Thymus (tissue), 11 donors: ENCODE measurements around the gene BIRC6. TPM values are rescaled to one million over a fixed set of nuclear protein-coding genes. Genes with fewer than 3 reads are reported as not detected.

Experiments used
- DNase-seq, 9 donors: peaks; one replicate each; pipeline ENCODE4 v3.0.0-alpha.2; 2013; ENCODE audit warnings: low spot score in 9 of 9, low read depth in 6 of 9, missing footprints in 1 of 9
- H3K27ac ChIP-seq, 2 donors: one replicate each; pipeline ENCODE4 v1.5.1; 2013; ENCODE audit warnings: control low read depth in 1 of 2, low read depth in 1 of 2, low read length in 1 of 2, mild to moderate bottlenecking in 1 of 2, moderate library complexity in 1 of 2
- H3K27me3 ChIP-seq, 2 donors: one replicate each; pipeline ENCODE4 v1.5.1; 2013; ENCODE audit warnings: low read length in 1 of 2; ENCODE audit not compliant: control insufficient read depth in 2 of 2, insufficient read depth in 1 of 2
- H3K36me3 ChIP-seq, 2 donors: one replicate each; pipeline ENCODE4 v1.5.1; 2013; ENCODE audit warnings: low read length in 1 of 2, mild to moderate bottlenecking in 1 of 2, moderate library complexity in 1 of 2; ENCODE audit not compliant: control insufficient read depth in 2 of 2, insufficient read depth in 2 of 2
- H3K4me1 ChIP-seq, 2 donors: one replicate each; pipeline ENCODE4 v1.5.1; 2013; ENCODE audit warnings: low read length in 2 of 2; ENCODE audit not compliant: control insufficient read depth in 2 of 2, insufficient read depth in 2 of 2
- H3K4me3 ChIP-seq, 2 donors: one replicate each; pipeline ENCODE4 v1.5.1; 2013; ENCODE audit warnings: low read length in 2 of 2, control low read depth in 1 of 2, mild to moderate bottlenecking in 1 of 2
- H3K9me3 ChIP-seq, 2 donors: one replicate each; pipeline ENCODE4 v1.5.1; 2013; ENCODE audit warnings: low read length in 1 of 2, mild to moderate bottlenecking in 1 of 2; ENCODE audit not compliant: control insufficient read depth in 2 of 2, insufficient read depth in 1 of 2
- WGBS: extraction: QIAGEN DNeasy Blood & Tissue Kit; methylation state at CpG from one replicate; pipeline ENCODE4 v1.1.7; 2013; 5-methylcytosine and 5-hydroxymethylcytosine counted together
- polyA plus RNA-seq: library from polyadenylated mRNA; stranded (reverse); fragments of 200-250 nt; gene quantifications from one replicate; pipeline ENCODE4 v1.2.3, GENCODE V29; 2013
- total RNA-seq: library from RNA; stranded (reverse); fragments of 120-200 nt; gene quantifications from one replicate; pipeline ENCODE4 v1.2.4, GENCODE V29; 2013
- donor health status: healthy.

BIRC6 gene
- total and polyA plus RNA-seq, 2 donors, result 29.7 to 65.4 TPM

GRCh38 chr2:32496662-32497061 is 139.8 kb downstream of the BIRC6 start:
- Histone ChIP-seq H3K27me3 (no peaks in the 10 kb centered on the region), H3K9me3 (no peaks in the 10 kb centered on the region), H3K4me1 (no peaks in the 10 kb centered on the region), H3K4me3 (no peak overlapping the region), H3K27ac (no peak overlapping the region), H3K36me3 (peaks cover 19 to 54% of the 10 kb centered on the region in 2 donors)
- no peak for DNase-seq
- 99% methylated on average over 3 of the region's 3 CpGs for WGBS

GRCh38 chr2:32498306-32498705 is 141.5 kb downstream of the BIRC6 start:
- no peak overlapping the region for H3K4me3 ChIP-seq
- no peaks in the 10 kb centered on the region for H3K4me1 ChIP-seq
- no peaks in the 10 kb centered on the region for H3K27me3 ChIP-seq
- H3K27ac ChIP-seq, result no peak overlapping the region
- no peak for DNase-seq
- no peaks in the 10 kb centered on the region for H3K9me3 ChIP-seq
- H3K36me3 ChIP-seq, result peaks cover 20 to 62% of the 10 kb centered on the region in 2 donors
- WGBS, result 98% methylated on average over 6 of the region's 6 CpGs

DNA sequence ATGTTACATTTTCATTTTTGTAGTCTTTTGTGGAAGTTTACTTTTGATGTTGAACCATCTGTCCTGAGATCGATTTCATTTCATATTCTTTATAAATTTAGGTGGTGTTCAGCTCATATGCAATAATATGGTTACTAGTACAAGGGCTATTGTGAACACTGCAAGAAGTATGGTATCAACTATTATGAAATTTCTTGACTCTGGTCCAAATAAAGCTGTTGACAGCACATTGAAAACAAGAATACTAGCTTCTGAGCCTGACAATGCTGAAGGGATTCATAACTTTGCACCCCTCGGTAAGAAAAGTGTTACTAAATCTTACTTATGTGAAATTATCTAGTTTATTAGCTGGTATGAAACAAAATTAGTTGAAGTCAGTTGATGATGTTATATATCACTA is 146.1 kb downstream of the BIRC6 start:
- H3K27ac ChIP-seq, result no peak overlapping the region
- H3K4me1 ChIP-seq, result no peaks in the 10 kb centered on the region
- H3K9me3 ChIP-seq, result no peaks in the 10 kb centered on the region
- no peak overlapping the region for H3K4me3 ChIP-seq
- H3K36me3 ChIP-seq, result peaks cover 34 to 55% of the 10 kb centered on the region in 2 donors
- H3K27me3 ChIP-seq, result no peaks in the 10 kb centered on the region
- no peak for DNase-seq
- WGBS, result 96% methylated on average over 2 of the region's 2 CpGs

GRCh38 chr2:32504877-32505478 is 148.2 kb downstream of the BIRC6 start:
- no peak for DNase-seq
- H3K9me3 ChIP-seq, result no peaks in the 10 kb centered on the region
- H3K27ac ChIP-seq, result no peak overlapping the region
- 96% methylated on average over 3 of the region's 3 CpGs for WGBS
- no peaks in the 10 kb centered on the region for H3K27me3 ChIP-seq
- no peaks in the 10 kb centered on the region for H3K4me1 ChIP-seq
- H3K4me3 ChIP-seq, result no peak overlapping the region
- H3K36me3 ChIP-seq, result peaks cover 37 to 62% of the 10 kb centered on the region in 2 donors

- peaks cover 38 to 61% of the 10 kb centered on the region in 2 donors for H3K36me3 ChIP-seq
- no peak overlapping the region for H3K4me3 ChIP-seq
- H3K9me3 ChIP-seq, result no peaks in the 10 kb centered on the region
- no peak overlapping the region for H3K27ac ChIP-seq
- no peaks in the 10 kb centered on the region for H3K27me3 ChIP-seq
- DNase-seq, result no peak
- 99% methylated on average over 1 of the region's 1 CpG for WGBS
- no peaks in the 10 kb centered on the region for H3K4me1 ChIP-seq
Observed at GRCh38 chr2:32506446-32506845, 149.6 kb downstream of the BIRC6 start.

DNA sequence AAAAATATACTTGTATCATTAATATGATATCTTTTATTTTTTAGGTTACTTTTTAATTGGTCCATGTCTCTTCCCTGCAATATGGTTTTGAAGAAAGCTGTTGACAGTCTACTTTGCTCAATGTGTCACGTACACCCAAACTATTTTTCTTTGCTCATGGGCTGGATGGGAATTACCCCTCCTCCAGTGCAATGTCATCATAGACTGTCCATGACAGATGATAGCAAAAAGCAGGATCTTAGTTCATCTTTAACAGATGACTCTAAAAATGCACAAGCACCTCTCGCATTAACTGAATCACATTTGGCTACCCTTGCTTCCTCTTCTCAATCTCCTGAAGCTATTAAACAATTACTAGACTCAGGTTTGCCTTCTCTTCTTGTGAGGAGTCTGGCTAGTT is 158.1 kb downstream of the BIRC6 start:
- no peaks in the 10 kb centered on the region for H3K27me3 ChIP-seq
- no peak overlapping the region for H3K27ac ChIP-seq
- 97% methylated on average over 2 of the region's 2 CpGs for WGBS
- H3K36me3 ChIP-seq, result peaks cover 23 to 64% of the 10 kb centered on the region in 2 donors
- H3K9me3 ChIP-seq, result no peaks in the 10 kb centered on the region
- no peak for DNase-seq
- H3K4me1 ChIP-seq, result no peaks in the 10 kb centered on the region
- H3K4me3 ChIP-seq, result no peak overlapping the region

DNA sequence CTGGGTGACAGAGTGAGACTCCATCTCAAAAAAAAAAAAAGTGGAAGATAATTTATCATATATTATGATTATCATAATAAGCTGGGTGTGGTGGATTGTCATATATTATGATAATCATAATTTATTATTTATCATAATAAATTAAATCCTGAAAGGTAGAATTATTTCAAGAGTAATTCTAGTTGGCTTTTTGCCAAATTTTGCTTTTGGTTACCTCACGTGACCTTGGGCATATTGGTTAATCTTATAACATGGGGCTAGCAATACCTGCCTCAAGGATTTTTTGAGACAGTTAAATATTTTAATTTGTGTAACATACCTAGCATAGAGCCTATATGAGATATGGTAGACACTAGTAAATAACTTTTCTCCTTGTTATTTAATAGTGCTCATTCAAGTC is 159.7 kb downstream of the BIRC6 start:
- H3K27ac ChIP-seq, result no peak overlapping the region
- WGBS, result 93% methylated on average over 1 of the region's 1 CpG

DNA sequence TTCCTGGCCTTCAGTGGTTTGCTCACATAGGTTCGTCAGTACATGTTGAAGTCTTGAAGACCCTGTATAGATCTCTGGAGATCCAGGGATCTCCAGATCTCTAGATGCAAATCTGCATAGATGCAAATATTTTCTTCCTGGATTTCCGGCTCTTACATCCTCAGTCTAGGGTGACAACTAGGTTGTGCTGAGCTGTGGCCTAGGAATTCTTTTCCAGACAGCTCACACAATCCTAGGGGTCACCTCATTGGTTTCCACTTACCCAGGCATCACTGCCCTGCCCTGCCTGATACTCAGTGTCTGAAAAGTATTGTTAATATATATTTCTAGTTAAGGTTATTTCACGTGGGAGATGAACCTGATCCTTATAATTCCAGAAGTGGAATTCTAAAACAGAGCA is 165.9 kb downstream of the BIRC6 start:
- peaks cover 27 to 60% of the 10 kb centered on the region in 2 donors for H3K36me3 ChIP-seq
- H3K4me3 ChIP-seq, result no peak overlapping the region

More for the DNA sequence above, 159.7 kb downstream of the BIRC6 start:
- H3K27me3 ChIP-seq, result no peaks in the 10 kb centered on the region
- peaks cover 24 to 59% of the 10 kb centered on the region in 2 donors for H3K36me3 ChIP-seq
- no peaks in the 10 kb centered on the region for H3K4me1 ChIP-seq
- DNase-seq, result no peak
- no peak overlapping the region for H3K4me3 ChIP-seq
- H3K9me3 ChIP-seq, result no peaks in the 10 kb centered on the region

DNA sequence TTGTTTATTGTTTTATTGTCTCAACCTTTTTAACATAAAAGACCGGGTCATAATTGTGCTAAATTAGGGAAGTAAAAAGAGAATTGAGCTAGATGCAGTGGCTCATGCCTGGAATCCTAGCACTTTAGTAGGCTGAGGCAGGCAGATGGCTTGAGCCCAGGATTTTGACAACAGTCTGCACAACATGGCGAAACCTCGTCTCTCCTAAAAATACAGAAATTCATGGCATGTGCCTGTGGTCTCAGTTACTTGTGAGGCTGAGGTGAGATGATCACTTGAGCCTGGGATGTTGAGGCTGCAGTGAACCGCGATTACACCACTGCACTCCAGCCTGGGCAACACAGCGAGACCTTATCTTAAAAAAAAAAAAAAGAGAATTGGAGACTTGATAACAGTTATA is 166.9 kb downstream of the BIRC6 start:
- no peak for DNase-seq
- WGBS, result 89% methylated on average over 6 of the region's 6 CpGs
- Histone ChIP-seq H3K4me1 (no peaks in the 10 kb centered on the region), H3K36me3 (peaks cover 27 to 57% of the 10 kb centered on the region in 2 donors), H3K9me3 (no peaks in the 10 kb centered on the region), H3K27ac (no peak overlapping the region), H3K27me3 (no peaks in the 10 kb centered on the region), H3K4me3 (no peak overlapping the region)

More for the DNA sequence above, 165.9 kb downstream of the BIRC6 start:
- Histone ChIP-seq H3K27ac (no peak overlapping the region), H3K9me3 (no peaks in the 10 kb centered on the region), H3K4me1 (no peaks in the 10 kb centered on the region), H3K27me3 (no peaks in the 10 kb centered on the region)
- WGBS, result 96% methylated on average over 3 of the region's 3 CpGs
- no peak for DNase-seq
